ENCODE measurements around the gene GATAD2A. TPM values are rescaled to one million over a fixed set of nuclear protein-coding genes. Genes with fewer than 3 reads are reported as not detected.

The GATAD2A gene
- total RNA-seq, 2 donors from 2014 or later: 27.7 to 32.9 TPM

DNA sequence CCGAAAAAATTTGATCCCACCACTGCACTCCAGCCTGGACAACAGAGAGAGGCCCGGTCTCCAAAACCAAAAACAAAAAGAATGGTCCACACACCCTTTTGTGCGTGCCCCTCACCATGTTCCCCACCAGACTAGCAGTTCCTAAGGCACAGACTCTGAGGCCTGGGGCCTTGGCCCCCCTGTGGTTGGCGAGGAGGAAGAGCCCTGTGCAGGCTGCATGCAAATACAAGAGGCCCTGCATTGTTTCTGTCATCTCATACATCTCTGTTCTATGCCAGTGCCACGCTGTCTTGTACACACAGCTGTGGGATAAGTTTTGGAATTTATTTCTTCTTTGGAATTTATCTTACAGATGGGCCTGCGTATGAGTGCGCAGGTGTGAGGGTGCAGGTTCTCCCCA is 118.6 kb downstream of the GATAD2A start:
- no peaks in the 10 kb centered on the region for H3K9me3 ChIP-seq
- DNase-seq (ENCODE audit: low spot score): no peak
- no peak overlapping the region for H3K27ac ChIP-seq
- H3K4me3 ChIP-seq: no peak overlapping the region
- TF ChIP-seq, protein P1, sequence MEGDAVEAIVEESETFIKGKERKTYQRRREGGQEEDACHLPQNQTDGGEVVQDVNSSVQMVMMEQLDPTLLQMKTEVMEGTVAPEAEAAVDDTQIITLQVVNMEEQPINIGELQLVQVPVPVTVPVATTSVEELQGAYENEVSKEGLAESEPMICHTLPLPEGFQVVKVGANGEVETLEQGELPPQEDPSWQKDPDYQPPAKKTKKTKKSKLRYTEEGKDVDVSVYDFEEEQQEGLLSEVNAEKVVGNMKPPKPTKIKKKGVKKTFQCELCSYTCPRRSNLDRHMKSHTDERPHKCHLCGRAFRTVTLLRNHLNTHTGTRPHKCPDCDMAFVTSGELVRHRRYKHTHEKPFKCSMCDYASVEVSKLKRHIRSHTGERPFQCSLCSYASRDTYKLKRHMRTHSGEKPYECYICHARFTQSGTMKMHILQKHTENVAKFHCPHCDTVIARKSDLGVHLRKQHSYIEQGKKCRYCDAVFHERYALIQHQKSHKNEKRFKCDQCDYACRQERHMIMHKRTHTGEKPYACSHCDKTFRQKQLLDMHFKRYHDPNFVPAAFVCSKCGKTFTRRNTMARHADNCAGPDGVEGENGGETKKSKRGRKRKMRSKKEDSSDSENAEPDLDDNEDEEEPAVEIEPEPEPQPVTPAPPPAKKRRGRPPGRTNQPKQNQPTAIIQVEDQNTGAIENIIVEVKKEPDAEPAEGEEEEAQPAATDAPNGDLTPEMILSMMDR (IDR thresholded peaks at IDR 0.05): no peak
- peaks cover 42% of the 10 kb centered on the region for H3K36me3 ChIP-seq
- H3K4me1 ChIP-seq: peaks cover 0 to 32% of the 10 kb centered on the region in 2 donors
- no peaks in the 10 kb centered on the region for H3K27me3 ChIP-seq

DNA sequence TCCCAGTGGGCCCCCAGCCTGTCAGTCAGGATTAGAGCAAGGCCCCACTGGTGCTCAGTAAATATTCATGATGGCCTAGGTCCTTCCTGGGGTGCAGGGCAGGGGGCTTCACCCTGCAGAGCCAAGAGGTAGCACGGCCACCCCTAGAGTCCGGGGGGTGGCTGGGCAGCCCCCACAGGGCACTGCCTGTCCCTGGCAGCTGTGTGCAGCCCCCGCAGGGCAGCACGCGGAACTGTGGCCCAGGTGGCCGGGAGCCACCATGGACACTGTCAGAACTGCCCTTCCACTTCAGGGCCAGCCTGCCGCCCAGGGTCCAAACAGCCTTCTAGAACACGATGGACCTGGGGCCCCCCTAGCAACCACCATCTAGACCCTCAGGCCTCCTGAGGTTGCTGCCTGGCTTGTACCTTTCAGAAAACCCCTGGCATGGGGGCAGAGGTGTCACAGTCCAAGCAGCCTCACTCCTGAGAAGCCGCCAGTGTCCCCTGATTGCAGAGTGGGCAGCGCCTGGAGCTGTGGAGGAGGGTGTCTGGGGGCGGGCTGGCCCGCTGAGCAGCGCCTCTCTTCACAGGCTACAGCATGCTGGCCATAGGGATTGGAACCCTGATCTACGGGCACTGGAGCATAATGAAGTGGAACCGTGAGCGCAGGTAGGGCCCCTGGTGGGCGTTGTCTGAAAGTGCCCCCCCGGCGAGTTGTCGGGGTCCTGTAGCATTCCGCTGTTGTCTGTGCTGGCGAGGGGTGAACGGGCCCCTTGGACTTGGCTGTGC is 120.3 kb downstream of the GATAD2A start:
- peaks cover 33% of the 10 kb centered on the region for H3K36me3 ChIP-seq
- H3K27me3 ChIP-seq: no peaks in the 10 kb centered on the region
- no peaks in the 10 kb centered on the region for H3K9me3 ChIP-seq
- H3K4me1 ChIP-seq: peaks cover 0 to 30% of the 10 kb centered on the region in 2 donors
- DNase-seq (ENCODE audit: low spot score): no peak
- H3K27ac ChIP-seq: no peak overlapping the region
- TF ChIP-seq, protein P1 (IDR thresholded peaks at IDR 0.05): no peak
- no peak overlapping the region for H3K4me3 ChIP-seq

- no peak for DNase-seq (ENCODE audit: low spot score)
- Histone ChIP-seq H3K36me3 (peaks cover 33% of the 10 kb centered on the region), H3K27me3 (no peaks in the 10 kb centered on the region), H3K9me3 (no peaks in the 10 kb centered on the region), H3K4me3 (no peak overlapping the region), H3K4me1 (peaks cover 0 to 30% of the 10 kb centered on the region in 2 donors), H3K27ac (no peak overlapping the region)
- TF ChIP-seq, protein P1 (IDR thresholded peaks at IDR 0.05): no peak
These were observed 121.3 kb downstream of the GATAD2A start for GRCh38 chr19:19526581-19527370.

DNA sequence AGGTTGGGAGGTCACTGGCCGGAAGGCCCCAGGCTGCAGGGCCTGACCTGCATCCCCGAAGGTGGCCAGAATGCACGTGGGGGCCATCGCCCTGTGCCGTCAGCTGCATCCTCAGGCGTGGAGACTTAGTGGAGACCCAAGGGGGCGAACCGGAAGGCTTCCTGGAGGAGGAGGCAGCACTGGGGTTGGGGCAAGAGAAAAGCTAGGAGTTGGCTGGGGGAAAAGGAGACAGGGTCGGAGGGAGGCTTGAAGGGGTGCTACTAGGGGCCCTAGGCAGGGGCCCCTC is 121.8 kb downstream of the GATAD2A start:
- TF ChIP-seq, protein P1 (IDR thresholded peaks at IDR 0.05): no peak
- no peaks in the 10 kb centered on the region for H3K9me3 ChIP-seq
- H3K36me3 ChIP-seq: peaks cover 33% of the 10 kb centered on the region
- H3K27ac ChIP-seq: no peak overlapping the region
- DNase-seq (ENCODE audit: low spot score): no peak
- H3K27me3 ChIP-seq: no peaks in the 10 kb centered on the region
- H3K4me1 ChIP-seq: peaks cover 0 to 35% of the 10 kb centered on the region in 2 donors
- no peak overlapping the region for H3K4me3 ChIP-seq

- peaks cover 33% of the 10 kb centered on the region for H3K36me3 ChIP-seq
- H3K9me3 ChIP-seq: no peaks in the 10 kb centered on the region
- H3K4me3 ChIP-seq: no peak overlapping the region
- no peaks in the 10 kb centered on the region for H3K27me3 ChIP-seq
- peaks cover 0 to 39% of the 10 kb centered on the region in 2 donors for H3K4me1 ChIP-seq
- no peak for DNase-seq (ENCODE audit: low spot score)
- H3K27ac ChIP-seq: no peak overlapping the region
- TF ChIP-seq, protein P1 (IDR thresholded peaks at IDR 0.05): no peak
These were observed 122.5 kb downstream of the GATAD2A start for GRCh38 chr19:19527674-19528625.
